ENCODE data around the gene CNTFR.

Gene CNTFR

DNA sequence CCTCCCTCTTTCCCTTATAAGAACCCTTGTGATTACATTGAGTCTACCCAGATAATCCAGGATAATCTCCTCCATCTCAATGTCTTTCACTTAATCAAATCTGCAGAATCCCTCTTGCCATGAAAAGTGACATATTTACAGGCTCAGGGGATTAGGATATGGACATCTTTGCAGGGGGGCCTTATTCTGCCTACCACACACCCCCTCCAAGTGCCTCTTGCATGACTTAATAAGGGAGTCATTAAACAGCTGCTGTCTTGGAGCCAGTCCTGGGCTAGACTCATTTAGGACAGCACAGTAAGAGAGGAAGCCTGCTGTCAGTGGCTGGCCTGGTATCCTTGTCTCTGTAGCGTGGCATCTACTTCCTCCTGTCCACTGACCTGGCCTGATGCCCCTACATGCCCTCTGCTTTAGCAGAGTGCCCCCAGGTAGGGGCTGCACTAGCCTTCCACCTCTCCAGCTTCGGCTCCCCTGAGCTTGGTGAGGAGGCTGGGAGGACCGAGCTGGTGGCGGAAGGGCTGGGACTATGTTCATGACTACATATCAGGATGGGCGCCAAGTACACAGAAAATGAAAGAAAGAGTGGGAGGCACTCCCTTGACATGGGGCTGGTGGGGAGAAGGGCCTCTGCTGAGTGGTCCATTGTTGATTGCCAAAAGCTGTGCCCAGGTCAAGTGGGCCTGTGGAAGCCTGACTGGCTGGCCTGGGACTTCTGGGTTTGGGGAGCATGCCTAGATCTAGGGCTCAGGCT lies 84.0 kb downstream of the CNTFR start:
- no peak for DNase-seq

- DNase-seq, result no peak
These were observed 86.1 kb downstream of the CNTFR start for GRCh38 chr9:34503406-34503805.

GRCh38 chr9:34502891-34503290 lies 86.6 kb downstream of the CNTFR start:
- DNase-seq, result no peak

- DNase-seq, result no peak
These were observed 87.1 kb downstream of the CNTFR start for GRCh38 chr9:34502471-34502870.

DNA sequence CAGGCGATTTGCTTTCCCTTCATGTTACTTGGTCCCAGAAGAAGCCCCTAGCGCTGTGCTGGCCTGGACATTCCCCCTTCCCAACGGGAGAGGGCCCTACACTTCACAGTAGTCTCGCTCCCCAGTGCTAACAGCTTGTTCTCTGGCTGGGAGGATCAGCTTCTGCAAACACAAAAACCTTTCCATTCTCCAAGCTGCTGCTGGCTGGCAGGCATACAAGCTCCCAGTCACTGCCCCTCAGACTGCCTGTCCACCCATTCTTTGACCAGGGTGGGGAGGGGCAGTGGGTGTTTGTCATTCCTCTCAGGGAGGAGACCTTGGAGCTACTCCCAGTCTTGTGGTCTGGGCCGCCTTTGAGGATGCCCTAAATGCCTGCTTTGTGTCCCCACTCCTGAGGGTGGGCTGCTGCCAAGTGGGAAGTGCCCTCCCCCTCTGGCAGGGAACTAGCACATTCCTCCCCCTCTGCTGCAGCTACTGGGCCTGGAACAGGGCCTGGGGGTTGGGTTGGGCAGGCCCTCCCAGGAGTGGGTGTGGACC lies 87.6 kb downstream of the CNTFR start:
- no peak for DNase-seq
